ENCODE measurements around the gene PLEKHH1. TPM values are rescaled to one million over a fixed set of nuclear protein-coding genes. Genes with fewer than 3 reads are reported as not detected.

Gene PLEKHH1
- total RNA-seq, 4 donors from 2014 or later: 2.4 to 10.2 (median 4.6) TPM

- peaks cover 0 to 63% (median 0%) of the 10 kb centered on the region in 3 donors for H3K36me3 ChIP-seq
- H3K27me3 ChIP-seq: no peaks in the 10 kb centered on the region
- H3K4me1 ChIP-seq: no peaks in the 10 kb centered on the region
- H3K9me3 ChIP-seq: no peaks in the 10 kb centered on the region
- WGBS, 2 donors: 79 to 81% methylated on average over 11 of the region's 11 CpGs
- H3K27ac ChIP-seq: no peak overlapping the region
- H3K4me3 ChIP-seq: no peak overlapping the region
- no peak for DNase-seq (ENCODE audit: low spot score in 2 of 2)
- TF ChIP-seq CTCF (IDR thresholded peaks at IDR 0.05) (no peak), POLR2A (IDR thresholded peaks at IDR 0.05) (no peak), EP300 (IDR thresholded peaks at IDR 0.05) (no peak)
Measured at GRCh38 chr14:67580336-67581171, 47.5 kb downstream of the PLEKHH1 start.

GRCh38 chr14:67581643-67582042 is 48.6 kb downstream of the PLEKHH1 start:
- Histone ChIP-seq H3K4me1 (no peaks in the 10 kb centered on the region), H3K36me3 (peaks cover 0 to 70% (median 0%) of the 10 kb centered on the region in 3 donors), H3K4me3 (no peak overlapping the region), H3K27me3 (no peaks in the 10 kb centered on the region), H3K27ac (no peak overlapping the region), H3K9me3 (no peaks in the 10 kb centered on the region)
- TF ChIP-seq POLR2A (IDR thresholded peaks at IDR 0.05) (no peak), EP300 (IDR thresholded peaks at IDR 0.05) (no peak), CTCF (IDR thresholded peaks at IDR 0.05) (no peak)
- WGBS, 2 donors: 78 to 88% methylated on average over 1 of the region's 1 CpG
- DNase-seq (ENCODE audit: low spot score in 2 of 2): no peak

- peaks cover 0 to 70% (median 0%) of the 10 kb centered on the region in 3 donors for H3K36me3 ChIP-seq
- WGBS, 2 donors: 82 to 87% methylated on average over 7 of the region's 7 CpGs
- TF ChIP-seq EP300 (IDR thresholded peaks at IDR 0.05) (no peak), CTCF (IDR thresholded peaks at IDR 0.05) (no peak), POLR2A (IDR thresholded peaks at IDR 0.05) (no peak)
Measured at GRCh38 chr14:67582061-67582460, 49.0 kb downstream of the PLEKHH1 start.

GRCh38 chr14:67583711-67584644 is 50.9 kb downstream of the PLEKHH1 start:
- peak in 1 of 2 donors; percentile 51 for DNase-seq (ENCODE audit: low spot score in 2 of 2)
- WGBS, 2 donors: 88 to 94% methylated on average over 4 to 6 of the region's 6 CpGs
- TF ChIP-seq CTCF (IDR thresholded peaks at IDR 0.05): peak; percentile 35 to 63 (median 47)
- TF ChIP-seq EP300 (IDR thresholded peaks at IDR 0.05): no peak
- no peak for TF ChIP-seq POLR2A (IDR thresholded peaks at IDR 0.05)
- no peaks in the 10 kb centered on the region for H3K27me3 ChIP-seq
- no peaks in the 10 kb centered on the region for H3K4me1 ChIP-seq
- peaks cover 0 to 73% (median 0%) of the 10 kb centered on the region in 3 donors for H3K36me3 ChIP-seq
- no peak overlapping the region for H3K27ac ChIP-seq
- no peak overlapping the region for H3K4me3 ChIP-seq
- no peaks in the 10 kb centered on the region for H3K9me3 ChIP-seq

More at GRCh38 chr14:67582061-67582460, 49.0 kb downstream of the PLEKHH1 start:
- Histone ChIP-seq H3K4me1 (no peaks in the 10 kb centered on the region), H3K27me3 (no peaks in the 10 kb centered on the region), H3K9me3 (no peaks in the 10 kb centered on the region), H3K27ac (no peak overlapping the region), H3K4me3 (no peak overlapping the region)
- no peak for DNase-seq (ENCODE audit: low spot score in 2 of 2)

Data from tibial nerve (tissue), 4 donors.